AG04450 (cell line): ENCODE results near the gene NFATC2. TPM values are rescaled to one million over a fixed set of nuclear protein-coding genes. Genes with fewer than 3 reads are reported as not detected.

Experiments
- CTCF ChIA-PET: fragments of 300-600, 350-600 bp; formaldehyde crosslinking; extraction: SDS; loops from one replicate; lab custom pipeline; 2022; ENCODE audit warnings: antibody characterized with exemption, inconsistent platforms; lab: Charles Lee
- POLR2A ChIA-PET: fragments of 350-600 bp; formaldehyde crosslinking; extraction: SDS; loops from one replicate; lab custom pipeline; 2021; ENCODE audit warnings: antibody characterized with exemption, inconsistent platforms; lab: Yijun Ruan, JAX
- DNase-seq: peaks from one replicate; pipeline ENCODE4 v3.0.0-alpha.2; 2011; ENCODE audit warnings: low read depth, low spot score
- H3K27ac ChIP-seq: one replicate; pipeline ENCODE4 v1.5.1; 2012; ENCODE audit warnings: low read depth, low read length, control low read depth
- H3K27me3 ChIP-seq: one replicate; pipeline ENCODE4 v1.6.0; 2012; ENCODE audit warnings: low read length; ENCODE audit not compliant: control insufficient read depth, insufficient read depth
- H3K4me3 ChIP-seq: 2 replicates; pipeline ENCODE4 v1.5.1; 2011; ENCODE audit warnings: mild to moderate bottlenecking, low read depth, low read length, control low read depth
- H3K9me3 ChIP-seq: 2 replicates; pipeline ENCODE4 v1.5.1; 2012; ENCODE audit warnings: low read length; ENCODE audit not compliant: control insufficient read depth, insufficient read depth
- CTCF ChIP-seq: IDR thresholded peaks from 2 replicates; pipeline ENCODE4 v1.5.1; 2011; ENCODE audit warnings: low read depth, low read length, control low read depth, inconsistent platforms
- polyA plus RNA-seq: library from polyadenylated mRNA; depleted of rRNA; stranded (reverse); fragments of >200 nt; gene quantifications from 2 replicates; pipeline ENCODE4 v1.2.3, GENCODE V29; 2011

The NFATC2 gene
- polyA plus RNA-seq, 1 experiment: 0.07 TPM

DNA sequence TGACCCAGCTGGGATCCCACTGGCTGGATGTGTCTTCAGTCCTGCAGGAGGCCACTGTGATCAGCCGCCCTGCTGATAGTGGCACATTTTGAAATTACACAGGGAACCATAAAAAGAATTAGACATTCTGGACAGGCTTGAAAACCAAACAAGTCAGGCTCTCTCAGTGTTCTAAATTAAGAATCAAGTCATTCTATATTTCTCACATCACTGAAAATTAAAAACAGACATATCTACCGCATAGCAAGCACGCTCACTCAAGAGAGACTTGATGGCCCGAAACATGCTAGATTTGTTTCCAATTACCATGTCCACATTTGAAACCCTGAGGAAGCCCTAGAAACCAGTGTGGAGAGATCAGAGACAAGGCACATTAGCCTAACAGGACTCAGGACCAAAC, 57.7 kb downstream of the NFATC2 start:
- Histone ChIP-seq H3K27ac (no peak overlapping the region), H3K9me3 (no peaks in the 10 kb centered on the region), H3K4me3 (no peak overlapping the region), H3K27me3 (no peaks in the 10 kb centered on the region)
- ChIA-PET CTCF (no interaction called here), POLR2A (no interaction called here)
- no peak for TF ChIP-seq CTCF
- DNase-seq: no peak

DNA sequence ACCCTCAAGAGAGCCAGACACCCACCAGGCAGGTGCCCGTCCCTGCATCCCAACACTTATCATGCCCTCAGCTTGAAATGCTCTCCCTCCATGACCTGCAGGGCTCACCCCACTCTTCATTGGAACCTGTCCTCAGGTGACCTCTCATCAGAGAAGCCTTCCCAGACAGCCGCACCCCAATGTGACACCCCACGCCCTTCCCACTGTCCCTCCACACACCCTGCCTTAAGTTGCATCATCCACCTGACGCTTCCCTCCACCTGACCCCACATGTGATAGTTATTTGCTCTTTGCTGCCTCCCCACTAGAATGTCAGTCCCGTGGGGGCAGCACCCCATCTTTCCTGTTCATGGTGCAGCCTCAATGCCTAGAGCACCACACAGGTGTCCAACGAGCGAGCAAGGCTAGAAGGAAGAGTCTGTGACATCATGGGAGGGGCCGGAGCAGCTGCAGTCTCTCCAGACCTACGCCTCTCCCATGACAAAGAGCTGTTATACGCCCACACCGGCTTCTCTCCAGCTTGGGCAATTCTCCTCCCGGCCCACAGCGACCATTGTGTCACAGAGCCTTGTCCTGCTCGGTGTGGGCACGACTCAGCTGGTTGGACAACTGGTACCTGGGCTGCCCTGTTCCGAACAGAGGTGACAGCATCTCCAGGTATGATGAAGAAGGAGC, 58.2 kb downstream of the NFATC2 start:
- no peak for TF ChIP-seq CTCF
- ChIA-PET CTCF (no interaction called here), POLR2A (no interaction called here)
- Histone ChIP-seq H3K27me3 (no peaks in the 10 kb centered on the region), H3K4me3 (no peak overlapping the region), H3K9me3 (no peaks in the 10 kb centered on the region), H3K27ac (no peak overlapping the region)
- DNase-seq: no peak

GRCh38 chr20:51482836-51483473, 59.6 kb downstream of the NFATC2 start:
- Histone ChIP-seq H3K9me3 (0 out of 2 replicates have a peak, but pooled peaks cover 1% of the 10 kb centered on the region), H3K27ac (no peak overlapping the region), H3K4me3 (no peak overlapping the region), H3K27me3 (no peaks in the 10 kb centered on the region)
- ChIA-PET POLR2A (no interaction called here), CTCF (no interaction called here)
- no peak for TF ChIP-seq CTCF
- DNase-seq: no peak

DNA sequence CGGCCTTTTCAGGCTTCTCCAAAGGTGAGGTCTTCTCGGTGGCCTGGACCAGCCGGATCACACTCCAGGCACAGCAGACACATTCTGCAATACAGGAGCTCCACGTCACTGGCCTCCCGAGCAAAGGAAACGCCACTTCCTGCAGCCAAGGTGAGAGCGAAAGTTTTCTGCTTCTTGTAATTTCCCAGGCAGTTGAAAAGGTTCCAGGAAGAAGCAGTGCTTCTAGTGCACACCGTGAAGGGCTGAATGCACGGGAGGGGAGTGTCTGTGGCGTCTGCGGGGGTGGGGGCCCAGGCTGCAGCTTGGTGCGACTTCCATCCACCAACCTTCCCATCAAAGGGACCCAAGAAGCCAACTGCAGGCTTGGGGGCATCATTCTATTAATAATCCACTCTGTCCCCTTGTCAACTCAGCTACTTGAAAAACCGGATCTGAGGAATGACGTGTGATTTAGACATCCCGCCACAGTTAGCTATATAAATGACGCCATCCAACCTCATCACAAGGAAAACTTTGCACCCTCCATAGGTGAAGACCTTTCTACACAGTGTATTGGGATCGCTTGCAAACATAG, 61.1 kb downstream of the NFATC2 start:
- ChIA-PET CTCF (no interaction called here), POLR2A (interaction anchor here (0.6 kb wide), 1 partner anchor 835 kb away, joined by 3 read pairs; no protein-coding TSS in a partner anchor)
- DNase-seq: no peak
- Histone ChIP-seq H3K4me3 (no peak overlapping the region), H3K27ac (no peak overlapping the region), H3K27me3 (no peaks in the 10 kb centered on the region), H3K9me3 (0 out of 2 replicates have a peak, but pooled peaks cover 6% of the 10 kb centered on the region)
- no peak for TF ChIP-seq CTCF
